ENCODE data around the gene PCSK6.

DNA sequence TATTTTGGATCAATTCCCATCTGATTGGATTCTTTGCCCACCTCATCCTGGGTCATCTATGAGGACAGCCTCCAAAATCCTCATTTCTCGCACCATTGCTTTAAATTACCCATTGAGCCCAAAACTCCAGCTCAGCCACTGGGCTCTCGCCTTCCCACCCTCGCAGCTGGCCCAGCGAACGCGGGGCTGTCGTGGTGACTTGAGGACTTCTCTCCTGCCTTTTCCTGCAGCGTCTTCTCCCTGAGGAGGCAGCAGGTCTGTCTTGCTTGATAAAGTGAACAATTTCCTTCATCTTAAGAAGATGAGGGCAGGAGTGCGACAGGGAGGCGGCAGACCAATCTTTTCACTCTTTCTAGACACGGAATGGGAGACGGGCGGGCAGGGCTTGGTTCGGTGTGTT lies 161.5 kb downstream of the PCSK6 start:
- no peak for TF ChIP-seq POLR2A (IDR thresholded peaks at IDR 0.05; ENCODE audit: low read length)
- no peak for TF ChIP-seq GATA1 (IDR thresholded peaks at IDR 0.05; ENCODE audit: low read depth, low read length)

Data from erythroblast (primary cell).